ENCODE data around the gene PLA2G2F. TPM values are rescaled to one million over a fixed set of nuclear protein-coding genes. Genes with fewer than 3 reads are reported as not detected.

The PLA2G2F gene, protein sequence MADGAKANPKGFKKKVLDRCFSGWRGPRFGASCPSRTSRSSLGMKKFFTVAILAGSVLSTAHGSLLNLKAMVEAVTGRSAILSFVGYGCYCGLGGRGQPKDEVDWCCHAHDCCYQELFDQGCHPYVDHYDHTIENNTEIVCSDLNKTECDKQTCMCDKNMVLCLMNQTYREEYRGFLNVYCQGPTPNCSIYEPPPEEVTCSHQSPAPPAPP
- not detected in 3 replicates for total RNA-seq

DNA sequence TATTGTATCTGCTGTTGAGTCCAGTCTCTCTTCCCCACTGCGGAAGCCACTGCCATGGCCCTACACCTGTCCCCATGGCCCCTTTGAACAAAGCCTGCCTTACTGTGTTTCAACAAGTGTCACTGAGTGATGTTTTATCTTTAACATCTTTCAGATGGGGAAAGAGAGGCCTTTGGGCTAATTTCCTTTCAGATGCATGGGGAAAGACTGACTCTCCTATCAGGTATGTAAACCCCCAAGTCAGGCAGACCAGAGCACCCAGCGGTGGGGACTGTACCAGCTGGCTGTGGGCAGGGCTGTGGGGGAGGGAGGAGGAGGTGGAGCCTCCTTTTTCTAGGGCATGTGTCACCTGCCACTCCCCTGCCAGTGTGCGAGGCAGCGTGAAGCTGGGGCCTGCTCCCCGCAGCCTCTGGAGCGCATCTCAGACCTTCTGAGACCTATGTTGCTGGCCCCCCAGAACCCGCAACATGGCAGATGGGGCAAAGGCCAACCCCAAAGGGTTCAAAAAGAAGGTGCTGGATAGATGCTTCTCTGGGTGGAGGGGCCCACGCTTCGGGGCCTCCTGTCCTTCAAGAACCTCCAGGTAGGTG, at the start of gene PLA2G2F:
Gene PLA2G2F, plus strand, starts transcription at position 363 of the 590 bp plus-strand sequence. Its CDS starts 105 bp downstream, at position 468.
- no peak within 1 kb of the TSS for H3K4me3 Mint-ChIP-seq
- H3K27ac Mint-ChIP-seq: no peak within 1 kb of the TSS
- no peaks in the 10 kb centered on the region for H3K36me3 Mint-ChIP-seq
- H3K9me3 Mint-ChIP-seq: no peaks in the 10 kb centered on the region
- no peaks in the 10 kb centered on the region for H3K27me3 Mint-ChIP-seq (ENCODE audit: low read depth)
- DNase-seq (ENCODE audit: low spot score in 2 of 2, unreplicated experiment in 2 of 2): no peak
- no peaks in the 10 kb centered on the region for H3K4me1 Mint-ChIP-seq
- no peak for TF ChIP-seq CTCF (IDR thresholded peaks at IDR 0.05; ENCODE audit: unreplicated experiment)

DNA sequence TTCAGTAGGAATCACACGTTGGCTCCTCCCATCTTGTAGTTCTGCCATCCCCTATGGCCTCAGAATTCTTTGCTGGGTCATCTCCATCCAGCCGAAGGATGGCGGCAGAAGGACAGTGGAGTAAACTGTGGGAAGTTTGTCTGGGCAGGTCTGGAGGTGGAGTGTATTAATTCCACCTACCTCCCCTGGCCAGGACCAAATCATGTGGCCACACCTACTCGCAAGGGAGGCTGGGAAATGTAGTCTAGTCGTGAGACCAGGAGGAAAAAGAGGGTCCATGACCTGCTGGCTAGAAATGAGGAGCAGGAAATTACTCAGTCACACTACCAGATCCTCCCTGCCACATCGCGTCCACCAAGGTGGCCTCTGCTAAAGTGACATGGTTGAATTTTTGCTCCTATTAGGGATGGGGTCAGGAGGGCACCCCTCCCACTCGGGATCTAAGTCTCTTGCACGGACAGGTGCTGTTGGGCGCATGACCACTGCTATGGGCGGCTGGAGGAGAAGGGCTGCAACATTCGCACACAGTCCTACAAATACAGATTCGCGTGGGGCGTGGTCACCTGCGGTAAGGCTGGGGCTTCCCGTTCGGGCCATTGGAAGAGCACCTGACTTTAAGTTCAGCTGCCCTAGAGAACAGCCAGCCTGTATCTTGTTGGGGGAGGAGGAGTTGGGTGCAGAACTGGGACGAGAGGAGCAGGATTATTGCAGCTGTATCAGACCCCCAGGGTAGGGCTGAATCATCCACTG, 49.6 kb upstream of the PLA2G2F start:
- no peak for TF ChIP-seq CTCF (IDR thresholded peaks at IDR 0.05; ENCODE audit: unreplicated experiment)
- no peak overlapping the region for H3K27ac Mint-ChIP-seq
- H3K4me1 Mint-ChIP-seq: peaks cover 7% of the 10 kb centered on the region
- no peaks in the 10 kb centered on the region for H3K9me3 Mint-ChIP-seq
- DNase-seq (ENCODE audit: low spot score in 2 of 2, unreplicated experiment in 2 of 2): no peak
- no peaks in the 10 kb centered on the region for H3K36me3 Mint-ChIP-seq
- peaks cover 30% of the 10 kb centered on the region for H3K27me3 Mint-ChIP-seq (ENCODE audit: low read depth)
- H3K4me3 Mint-ChIP-seq: no peak overlapping the region

DNA sequence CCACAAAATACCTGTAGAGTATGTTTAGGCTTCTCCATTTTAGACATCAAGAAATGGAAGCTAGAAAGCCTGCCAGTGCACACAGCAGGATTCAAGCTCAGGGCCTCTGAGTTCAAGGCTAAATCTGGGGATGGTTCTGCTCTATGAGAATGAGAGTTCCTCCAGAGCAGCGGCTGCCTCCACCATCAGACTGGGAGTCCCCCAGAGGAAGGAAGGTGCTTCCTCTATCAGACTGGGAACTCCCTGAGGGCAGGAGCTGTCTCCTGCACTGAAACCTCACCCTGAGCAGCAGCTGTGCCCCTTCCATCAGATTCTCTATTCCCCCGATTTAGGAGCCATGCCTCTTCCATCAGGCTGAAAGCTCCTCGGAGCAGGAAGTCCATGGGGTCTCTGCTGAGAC, 49.0 kb upstream of the PLA2G2F start:
- Mint-ChIP-seq H3K27ac (no peak overlapping the region), H3K27me3 (ENCODE audit: low read depth) (peaks cover 30% of the 10 kb centered on the region), H3K9me3 (no peaks in the 10 kb centered on the region), H3K36me3 (no peaks in the 10 kb centered on the region), H3K4me1 (peaks cover under 1% of the 10 kb centered on the region), H3K4me3 (no peak overlapping the region)
- DNase-seq (ENCODE audit: low spot score in 2 of 2, unreplicated experiment in 2 of 2): no peak
- TF ChIP-seq CTCF (IDR thresholded peaks at IDR 0.05; ENCODE audit: unreplicated experiment): no peak

GRCh38 chr1:20090641-20091040, 48.5 kb upstream of the PLA2G2F start:
- no peaks in the 10 kb centered on the region for H3K9me3 Mint-ChIP-seq
- TF ChIP-seq CTCF (IDR thresholded peaks at IDR 0.05; ENCODE audit: unreplicated experiment): no peak

GRCh38 chr1:20093303-20093702, 45.8 kb upstream of the PLA2G2F start:
- DNase-seq (ENCODE audit: low spot score in 2 of 2, unreplicated experiment in 2 of 2): no peak
- TF ChIP-seq CTCF (IDR thresholded peaks at IDR 0.05; ENCODE audit: unreplicated experiment): no peak
- no peaks in the 10 kb centered on the region for H3K4me1 Mint-ChIP-seq
- H3K36me3 Mint-ChIP-seq: no peaks in the 10 kb centered on the region
- no peak overlapping the region for H3K4me3 Mint-ChIP-seq
- H3K27ac Mint-ChIP-seq: no peak overlapping the region
- peaks cover 30% of the 10 kb centered on the region for H3K27me3 Mint-ChIP-seq (ENCODE audit: low read depth)
- H3K9me3 Mint-ChIP-seq: peaks cover 13% of the 10 kb centered on the region

More at GRCh38 chr1:20090641-20091040, 48.5 kb upstream of the PLA2G2F start:
- H3K4me3 Mint-ChIP-seq: no peak overlapping the region
- no peak overlapping the region for H3K27ac Mint-ChIP-seq
- peaks cover 30% of the 10 kb centered on the region for H3K27me3 Mint-ChIP-seq (ENCODE audit: low read depth)
- DNase-seq (ENCODE audit: low spot score in 2 of 2, unreplicated experiment in 2 of 2): no peak
- no peaks in the 10 kb centered on the region for H3K36me3 Mint-ChIP-seq
- H3K4me1 Mint-ChIP-seq: no peaks in the 10 kb centered on the region

Measured in mesothelial cell of epicardium (in vitro differentiated cells).